A673 (cell line): ENCODE results near the gene CENATAC.
"Not testable (repeated sequence)": the region's sequence is repeated elsewhere in the genome, so short reads cannot be mapped to it uniquely, and the experiment has no call there.

Source experiments
- CTCF ChIP-seq: fragments of 300-800, 200-600 bp; sonication (generic); conservative IDR thresholded peaks from 2 replicates; pipeline ENCODE4 v1.5.1; 2017; ENCODE audit warnings: low read depth, mild to moderate bottlenecking, antibody characterized with exemption, low read length, moderate library complexity, mixed read lengths
- EZH2 ChIP-seq: fragments of 200-600 bp; sonication (generic); IDR thresholded peaks from 2 replicates; pipeline ENCODE4 v1.6.1; 2017; ENCODE audit warnings: borderline replicate concordance, low read depth, mild to moderate bottlenecking, mixed read lengths, antibody characterized with exemption, low read length; ENCODE audit not compliant: poor library complexity, severe bottlenecking

DNA sequence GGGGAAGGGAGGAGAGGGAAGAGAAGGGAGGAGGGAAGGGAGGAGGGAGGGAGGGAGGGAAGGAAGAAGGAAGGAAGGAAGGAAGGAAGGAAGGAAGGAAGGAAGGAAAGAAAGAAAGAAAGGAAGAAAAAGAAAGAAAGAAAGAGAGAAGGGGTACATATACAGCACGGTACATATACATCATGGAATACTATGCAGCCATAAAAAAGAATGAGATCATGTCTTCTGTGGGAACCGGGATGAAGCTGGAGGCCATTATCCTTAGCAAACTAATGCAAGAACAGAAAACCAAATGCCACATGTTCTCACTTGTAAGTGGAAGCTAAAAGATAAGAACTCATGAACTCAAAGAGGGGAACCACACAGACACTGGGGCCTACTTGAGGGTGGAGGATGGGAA lies 28.4 kb upstream of the CENATAC start:
- not testable (repeated sequence) for TF ChIP-seq EZH2, CTCF
